ENCODE data around the gene SFMBT2. TPM values are rescaled to one million over a fixed set of nuclear protein-coding genes. Genes with fewer than 3 reads are reported as not detected.

Gene SFMBT2
- total RNA-seq, 1 experiment from 2014 or later, result 0.02 TPM

- Histone ChIP-seq H3K4me3 (replicated peaks in 1 of 2; ENCODE audit: low read depth in 1 of 2, low read length in 2 of 2) (no peak overlapping the region), H3K79me2 (ENCODE audit: insufficient read depth, low read length) (no peaks in the 10 kb centered on the region), H3K9ac (ENCODE audit: low read length) (no peak overlapping the region), H3K4me2 (ENCODE audit: low read length) (no peak overlapping the region), H3K4me1 (ENCODE audit: control insufficient read depth in 1 of 2, insufficient read depth in 2 of 2, low read length in 2 of 2) (no peaks in the 10 kb centered on the region), H4K20me1 (ENCODE audit: insufficient read depth) (no peaks in the 10 kb centered on the region; the same call in 1 of the 2 replicates), H3K36me3 (ENCODE audit: control insufficient read depth in 1 of 2, insufficient read depth in 2 of 2, low read length in 2 of 2) (no peaks in the 10 kb centered on the region), H3K9me3 (ENCODE audit: control insufficient read depth in 1 of 2, insufficient read depth in 1 of 2, low read depth in 1 of 2, low read length in 2 of 2) (no peaks in the 10 kb centered on the region), H3K27me3 (ENCODE audit: insufficient read depth, low read length) (no peaks in the 10 kb centered on the region; the same call in 1 of the 2 replicates), H2AFZ (ENCODE audit: low read depth, low read length, poor library complexity, severe bottlenecking) (no peak overlapping the region), H3K27ac (ENCODE audit: low read depth, low read length) (no peak overlapping the region), H3K9me2 (ENCODE audit: insufficient read depth) (no peaks in the 10 kb centered on the region)
- POLR2A ChIA-PET, result no interaction called here
- no TSS peak for BruUV-seq (replicated peaks)
- ATAC-seq (no peak), DNase-seq (ENCODE audit: low read depth, low spot score) (no peak)
- CTCF ChIA-PET, result no interaction called here
- no peak for TF ChIP-seq CTCF (IDR thresholded peaks at IDR 0.05 in 2 of 3, conservative IDR thresholded peaks at IDR 0.05 in 1 of 3; ENCODE audit: borderline replicate concordance in 1 of 3, insufficient read depth in 1 of 3, low read depth in 2 of 3, low read length in 2 of 3)
- TF ChIP-seq RAD21 (IDR thresholded peaks at IDR 0.05; ENCODE audit: low read depth), result no peak
- TF ChIP-seq ZNF274 (IDR thresholded peaks at IDR 0.05; ENCODE audit: low read depth, low read length), result no peak
- no peak for TF ChIP-seq POLR2A (IDR thresholded peaks at IDR 0.05; ENCODE audit: borderline replicate concordance, extremely low read depth, insufficient read depth, insufficient read length)
- no peak for TF ChIP-seq ZFX (IDR thresholded peaks at IDR 0.05)
- TF ChIP-seq FOSL1 (IDR thresholded peaks at IDR 0.05; ENCODE audit: low read depth), result no peak
- no peak for TF ChIP-seq EGR1 (IDR thresholded peaks at IDR 0.05; ENCODE audit: low read depth)
- no peak for TF ChIP-seq CBX3 (IDR thresholded peaks at IDR 0.05; ENCODE audit: low read depth)
- no peak for TF ChIP-seq EZH2phosphoT487 (IDR thresholded peaks at IDR 0.05; ENCODE audit: borderline replicate concordance)
- no peak for TF ChIP-seq JUND (IDR thresholded peaks at IDR 0.05)
- TF ChIP-seq SIN3A (IDR thresholded peaks at IDR 0.05; ENCODE audit: low read depth), result no peak
- TF ChIP-seq SRF (IDR thresholded peaks at IDR 0.05; ENCODE audit: low read depth), result no peak
- no peak for TF ChIP-seq MAX (IDR thresholded peaks at IDR 0.05)
- TF ChIP-seq ZBTB33 (IDR thresholded peaks at IDR 0.05; ENCODE audit: extremely low read depth, insufficient replicate concordance, low read length), result no peak
- TF ChIP-seq ATF3 (IDR thresholded peaks at IDR 0.05), result no peak
- no peak for TF ChIP-seq SP1 (IDR thresholded peaks at IDR 0.05; ENCODE audit: low read depth)
- intact Hi-C loops (cut with micrococcal nuclease), result loop anchor here (10.0 kb wide), 2 partner anchors 708 to 998 kb away; no protein-coding TSS in a partner anchor
- RAD21 ChIA-PET (ENCODE audit: low non-redundant PET in 1 of 2, low total read pairs in 2 of 2, uncharacterized antibody in 2 of 2, unreplicated experiment in 2 of 2), result no interaction called here
Observed at GRCh38 chr10:7412237-7412927, 1.5 kb upstream of the SFMBT2 start.

Measured in HCT116 (cell line).